ENCODE data around the gene SBK2.
"Not testable (repeated sequence)": the region's sequence is repeated elsewhere in the genome, so short reads cannot be mapped to it uniquely, and the experiment has no call there.

Gene SBK2, protein sequence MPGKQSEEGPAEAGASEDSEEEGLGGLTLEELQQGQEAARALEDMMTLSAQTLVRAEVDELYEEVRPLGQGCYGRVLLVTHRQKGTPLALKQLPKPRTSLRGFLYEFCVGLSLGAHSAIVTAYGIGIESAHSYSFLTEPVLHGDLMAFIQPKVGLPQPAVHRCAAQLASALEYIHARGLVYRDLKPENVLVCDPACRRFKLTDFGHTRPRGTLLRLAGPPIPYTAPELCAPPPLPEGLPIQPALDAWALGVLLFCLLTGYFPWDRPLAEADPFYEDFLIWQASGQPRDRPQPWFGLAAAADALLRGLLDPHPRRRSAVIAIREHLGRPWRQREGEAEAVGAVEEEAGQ

GRCh38 chr19:55536951-55537740 lies at the start of gene SBK2:
TSS of gene SBK2 (minus strand) at chr19:55537133. CDS start at chr19:55536294, 839 bp downstream.
- no peak for DNase-seq

DNA sequence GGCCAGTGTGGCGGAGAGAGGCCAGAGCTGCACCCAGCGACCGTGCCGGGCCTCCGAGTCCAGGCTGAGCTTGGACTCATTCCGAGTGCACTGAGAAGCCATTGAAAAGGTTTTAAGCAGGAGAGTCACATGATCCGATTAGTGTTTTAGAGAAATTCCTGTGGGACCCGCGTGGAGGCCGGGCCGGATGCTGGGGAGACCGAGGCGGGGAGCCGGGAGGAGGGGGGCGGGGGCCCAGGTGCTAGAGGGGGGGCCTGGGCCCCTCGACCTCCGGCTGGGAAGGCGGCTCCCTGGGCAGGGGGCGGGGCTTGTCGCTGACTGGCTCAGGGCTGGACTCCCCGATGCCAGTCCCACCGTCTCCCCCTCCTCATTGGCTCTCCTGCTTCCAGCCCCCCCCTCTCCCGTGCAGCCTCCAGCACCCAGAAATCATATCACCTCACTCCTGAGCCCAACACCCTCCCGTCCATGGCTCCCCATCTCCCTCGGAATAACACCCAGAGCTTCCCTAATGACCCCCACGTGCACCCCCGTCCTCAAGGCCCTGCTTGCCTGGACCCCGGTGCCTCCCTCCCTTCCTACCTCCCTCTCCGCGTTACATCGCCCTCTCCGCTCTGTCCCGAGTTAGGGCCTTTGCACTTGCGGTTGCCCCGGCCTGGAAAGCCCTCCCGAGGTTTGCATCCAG lies 48.9 kb upstream of the SBK2 start:
- DNase-seq: peak; percentile 12

GRCh38 chr19:55584871-55585270 lies 47.9 kb upstream of the SBK2 start:
- DNase-seq: no peak

- not testable (repeated sequence) for DNase-seq
These were observed 47.0 kb upstream of the SBK2 start for GRCh38 chr19:55583897-55584296.

DNA sequence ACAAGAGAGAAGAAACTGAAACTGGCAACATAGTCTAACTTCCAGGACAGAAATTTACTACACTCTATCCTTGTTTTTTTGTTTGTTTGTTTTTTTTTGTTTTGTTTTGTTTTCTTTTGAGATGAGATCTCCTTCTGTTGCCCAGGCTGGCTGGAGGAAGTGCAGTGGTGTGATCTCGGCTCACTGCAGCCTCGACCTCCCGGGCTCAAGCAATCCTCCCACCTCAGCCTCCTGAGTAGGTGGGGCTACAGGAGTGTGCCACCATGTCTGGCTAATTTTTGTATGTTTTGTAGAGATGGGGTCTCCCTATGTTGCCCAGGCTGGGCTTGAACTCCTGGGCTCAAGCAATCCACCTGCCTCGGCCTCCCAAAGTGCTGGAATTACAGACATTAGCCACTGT lies 45.4 kb upstream of the SBK2 start:
- not testable (repeated sequence) for DNase-seq

- DNase-seq: no peak
These were observed 44.9 kb upstream of the SBK2 start for GRCh38 chr19:55581823-55582223.

DNA sequence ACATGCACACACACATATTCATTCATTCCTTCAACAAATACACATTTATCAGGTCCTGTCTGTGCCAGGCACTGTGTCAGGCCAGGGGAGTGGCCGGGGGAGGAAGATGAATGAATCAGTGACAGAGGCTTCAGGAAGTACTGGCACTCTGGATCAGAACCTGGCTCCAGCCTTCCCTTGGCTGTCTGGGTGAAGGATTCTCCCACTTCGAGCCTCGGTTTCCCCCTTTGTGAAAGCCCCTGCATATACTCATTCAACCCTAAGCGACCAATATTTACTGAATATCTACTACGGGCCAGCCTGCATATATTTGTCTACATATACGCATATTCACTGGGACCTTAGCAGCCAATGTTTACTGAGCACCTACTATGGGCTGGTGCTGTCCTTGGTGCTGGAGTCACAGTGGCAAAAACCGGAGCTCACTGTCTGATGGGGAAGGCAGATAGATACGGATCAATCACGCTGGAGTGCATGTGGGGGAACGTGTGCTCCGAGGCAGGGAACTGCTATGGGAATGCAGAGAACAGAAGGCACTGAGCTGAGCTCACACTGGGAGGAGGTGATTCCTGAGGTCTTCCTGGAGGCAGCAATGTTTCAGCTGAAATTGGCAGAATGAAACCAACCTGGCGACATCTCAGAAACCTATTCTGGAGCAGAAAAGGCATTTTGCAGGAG lies 44.4 kb upstream of the SBK2 start:
- DNase-seq: no peak

DNA sequence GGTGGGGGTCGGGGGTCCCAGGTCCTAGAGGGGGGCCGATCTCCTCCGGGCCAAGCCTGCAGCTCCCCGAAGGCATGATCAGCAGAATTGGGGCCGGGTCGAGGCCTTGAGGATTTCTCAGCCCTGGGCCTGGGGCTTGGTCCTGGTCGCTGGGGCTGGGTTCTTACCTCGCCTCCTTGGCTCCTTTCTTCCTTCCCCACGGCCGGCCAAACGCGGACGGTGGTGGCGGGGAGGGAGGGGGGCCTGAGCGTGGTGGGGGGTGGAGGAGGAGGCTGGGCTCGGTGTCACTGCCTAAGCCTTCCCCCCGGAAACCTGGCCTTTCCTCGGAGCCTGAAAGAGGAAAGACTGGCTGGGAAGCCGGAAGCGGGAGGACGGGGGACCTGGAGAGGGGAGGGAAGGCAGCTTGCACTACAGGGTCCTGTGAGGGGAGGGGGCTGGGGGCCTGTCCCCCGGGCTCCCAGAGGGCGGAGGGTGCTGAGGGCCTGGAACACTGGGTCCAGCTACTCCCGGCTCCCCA lies 43.8 kb upstream of the SBK2 start, which contains the start of gene ZNF579:
ZNF579 (minus strand) TSS at position 221 of the 517 bp plus-strand sequence. CDS start 1,209 bp downstream, outside the sequence.
- peak; percentile 72 for DNase-seq

DNA sequence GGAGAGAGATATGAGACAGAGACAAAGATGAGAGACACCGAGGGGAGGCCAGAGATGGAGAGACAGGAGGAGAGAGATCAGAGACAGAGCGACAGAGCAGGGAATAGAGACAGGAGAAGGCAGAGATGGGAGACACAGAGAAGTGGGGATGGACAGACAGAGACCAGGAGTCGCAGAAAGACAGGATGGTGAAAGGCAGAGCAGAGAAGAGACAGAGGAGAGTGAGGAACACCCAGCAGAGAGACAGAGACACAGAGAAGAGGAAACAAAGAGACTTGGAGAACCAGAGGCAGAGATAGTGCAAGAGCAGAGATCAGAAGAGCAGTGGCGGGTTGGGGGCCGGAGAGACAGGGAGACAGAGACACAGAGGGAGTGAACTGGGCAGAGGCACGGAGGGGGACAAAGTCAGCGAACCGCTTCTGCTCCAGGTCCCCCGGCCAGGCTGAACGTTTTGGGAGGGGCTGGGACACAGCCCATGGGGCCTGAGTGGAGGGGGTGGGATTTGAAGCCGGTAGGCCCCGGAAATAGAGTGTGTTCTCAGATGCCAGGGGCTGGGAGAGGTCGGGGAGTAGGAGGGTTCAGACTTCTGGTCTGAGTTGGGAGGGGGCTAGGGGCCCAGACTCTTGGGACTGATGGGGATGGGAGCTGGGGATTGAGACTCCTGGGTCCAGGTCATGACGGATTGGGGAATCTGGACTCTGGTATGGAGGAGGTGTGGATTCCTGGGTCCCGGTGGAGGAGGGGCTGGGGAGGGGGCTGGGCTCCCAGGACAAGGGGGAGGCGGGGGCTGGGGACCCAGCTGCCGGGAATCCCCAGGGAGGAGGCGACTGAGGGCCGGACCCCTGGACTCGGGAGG lies 43.1 kb upstream of the SBK2 start:
- no peak for DNase-seq

GRCh38 chr19:55578761-55579747 lies 42.1 kb upstream of the SBK2 start:
- no peak for DNase-seq

- DNase-seq: no peak
These were observed 41.3 kb upstream of the SBK2 start for GRCh38 chr19:55578031-55578760.

GRCh38 chr19:55576746-55577145 lies 39.8 kb upstream of the SBK2 start:
- no peak for DNase-seq

- not testable (repeated sequence) for DNase-seq
These were observed 37.0 kb upstream of the SBK2 start for GRCh38 chr19:55573929-55574328.

GRCh38 chr19:55569477-55569876 lies 32.5 kb upstream of the SBK2 start:
- DNase-seq: not testable (repeated sequence)

DNA sequence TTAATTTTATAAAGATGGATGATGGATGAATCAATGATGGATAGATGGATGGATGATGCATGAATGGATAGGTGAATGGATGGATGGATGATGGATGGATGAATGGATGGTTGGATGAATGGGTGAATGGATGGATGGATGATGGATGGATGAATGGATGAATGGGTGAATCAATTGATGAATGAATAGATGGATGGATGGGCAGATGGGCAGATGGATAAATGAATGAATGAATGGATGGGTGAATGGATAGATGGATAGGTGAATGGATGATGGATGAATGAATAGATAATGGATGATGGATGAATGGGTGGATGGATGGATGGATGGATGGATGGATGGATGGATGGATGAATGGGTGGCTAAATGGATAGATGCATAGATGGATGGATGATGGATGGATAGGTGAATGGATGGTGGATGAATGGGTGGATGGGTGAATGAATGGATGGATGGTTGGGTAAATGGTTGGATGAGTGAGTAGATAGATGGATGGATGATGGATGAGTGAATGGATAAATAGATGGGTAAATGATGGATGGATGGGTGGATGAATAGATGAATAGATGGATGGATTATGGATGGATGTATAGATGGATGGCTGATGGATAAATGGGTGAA lies 30.9 kb upstream of the SBK2 start:
- DNase-seq: no peak

- no peak for DNase-seq
These were observed 29.9 kb upstream of the SBK2 start for GRCh38 chr19:55566823-55567222.

DNA sequence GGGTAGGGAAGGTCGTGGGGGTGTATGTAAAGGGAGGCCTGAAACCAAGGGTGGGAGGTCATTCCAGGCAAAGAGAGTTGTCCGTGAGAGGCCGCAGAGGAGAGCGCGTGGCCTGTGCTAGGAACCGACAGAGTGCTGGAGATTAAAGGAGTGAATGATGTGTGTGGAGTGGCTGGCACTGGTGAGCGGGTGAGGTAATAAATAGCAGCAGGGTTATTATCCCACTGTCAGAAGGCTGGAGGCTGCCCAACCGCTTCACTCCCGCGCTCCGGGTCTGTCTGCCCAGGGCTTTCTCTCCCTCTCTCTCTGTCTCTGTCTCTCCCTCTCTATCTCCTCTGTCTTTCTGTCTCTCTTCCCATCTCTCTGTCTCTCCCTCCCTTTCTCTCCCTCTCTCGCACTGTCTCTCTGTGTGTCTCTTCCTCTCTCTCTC lies 26.3 kb upstream of the SBK2 start:
- no peak for DNase-seq

DNA sequence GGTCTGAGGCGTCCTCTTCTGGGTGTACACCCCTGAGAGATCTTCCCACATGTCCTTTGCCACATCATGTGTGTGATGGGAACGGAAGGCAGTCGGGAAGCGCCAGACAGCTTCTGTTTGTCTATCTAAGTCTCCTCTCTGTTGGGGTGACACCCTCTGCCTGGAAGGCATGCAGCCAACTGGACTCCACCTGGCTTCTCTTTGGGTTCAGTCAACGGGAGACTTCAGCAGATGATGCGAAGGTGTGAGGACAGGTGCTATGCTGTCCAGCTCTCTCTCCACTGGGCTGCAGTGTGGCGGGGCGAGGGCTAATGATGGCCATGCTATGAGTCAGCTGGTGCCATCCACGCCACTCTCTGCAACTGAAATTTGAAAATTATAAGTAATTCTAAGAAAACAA lies 22.8 kb upstream of the SBK2 start:
- no peak for DNase-seq

- DNase-seq: no peak
These were observed 17.8 kb upstream of the SBK2 start for GRCh38 chr19:55554741-55555152.
